22Rv1 (cell line): ENCODE data around the gene TCEAL2.

Experiments
- ZFX ChIP-seq: fragments of 450-650 bp; IDR thresholded peaks from 2 replicates; pipeline ENCODE4 v1.6.1; 2017; ENCODE audit warnings: antibody characterized with exemption, borderline replicate concordance
- TF ChIP-seq, protein P1 (sequence below): fragments of 450-650 bp; IDR thresholded peaks from 2 replicates; pipeline ENCODE4 v1.5.1; 2017; ENCODE audit warnings: mild to moderate bottlenecking

DNA sequence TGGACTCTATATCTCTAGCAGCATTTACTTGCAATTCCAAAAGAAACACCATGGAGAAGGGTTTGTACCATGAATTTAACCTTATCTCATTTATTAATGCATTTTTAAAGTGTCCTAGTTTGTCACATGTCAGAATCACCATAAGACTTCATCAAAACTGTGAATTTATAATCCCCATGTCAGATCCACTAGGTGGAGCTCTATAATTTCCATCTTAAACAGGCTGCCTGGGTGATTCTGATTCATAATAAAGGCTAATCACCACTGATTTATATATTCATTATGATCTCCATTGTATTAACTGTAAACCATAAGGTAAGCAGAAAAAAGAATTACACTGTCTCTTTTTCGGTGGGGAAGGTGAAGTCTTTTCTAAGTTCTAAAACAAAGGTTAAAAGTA is 4.0 kb downstream of the TCEAL2 start:
- TF ChIP-seq, protein P1, sequence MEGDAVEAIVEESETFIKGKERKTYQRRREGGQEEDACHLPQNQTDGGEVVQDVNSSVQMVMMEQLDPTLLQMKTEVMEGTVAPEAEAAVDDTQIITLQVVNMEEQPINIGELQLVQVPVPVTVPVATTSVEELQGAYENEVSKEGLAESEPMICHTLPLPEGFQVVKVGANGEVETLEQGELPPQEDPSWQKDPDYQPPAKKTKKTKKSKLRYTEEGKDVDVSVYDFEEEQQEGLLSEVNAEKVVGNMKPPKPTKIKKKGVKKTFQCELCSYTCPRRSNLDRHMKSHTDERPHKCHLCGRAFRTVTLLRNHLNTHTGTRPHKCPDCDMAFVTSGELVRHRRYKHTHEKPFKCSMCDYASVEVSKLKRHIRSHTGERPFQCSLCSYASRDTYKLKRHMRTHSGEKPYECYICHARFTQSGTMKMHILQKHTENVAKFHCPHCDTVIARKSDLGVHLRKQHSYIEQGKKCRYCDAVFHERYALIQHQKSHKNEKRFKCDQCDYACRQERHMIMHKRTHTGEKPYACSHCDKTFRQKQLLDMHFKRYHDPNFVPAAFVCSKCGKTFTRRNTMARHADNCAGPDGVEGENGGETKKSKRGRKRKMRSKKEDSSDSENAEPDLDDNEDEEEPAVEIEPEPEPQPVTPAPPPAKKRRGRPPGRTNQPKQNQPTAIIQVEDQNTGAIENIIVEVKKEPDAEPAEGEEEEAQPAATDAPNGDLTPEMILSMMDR: peak; percentile 48
- TF ChIP-seq ZFX: no peak
